K562 (cell line): ENCODE data around the gene LZTR1. TPM values are rescaled to one million over a fixed set of nuclear protein-coding genes. Genes with fewer than 3 reads are reported as not detected.

ENCODE experiments used
- ATF1 ChIP-seq, 2 experiments: fragments of 450-650 bp in 1 of 2; IDR thresholded peaks; 2 replicates each; pipeline ENCODE4 v1.6.1; 2016; ENCODE audit warnings: missing compliant biosample characterization in 1 of 2, missing genetic modification characterization in 1 of 2
- FOXA3 ChIP-seq, 2 experiments: fragments of 450-650 bp in 1 of 2; sonication (generic) in 1 of 2; formaldehyde crosslinking; IDR thresholded peaks in 1 of 2; conservative IDR thresholded peaks in 1 of 2; 2 replicates each; pipeline versions ENCODE4 v1.4.0 to v1.8.0; 2020 to 2022; ENCODE audit warnings: mild to moderate bottlenecking in 2 of 2, missing genetic modification reagents in 1 of 2
- FOXP1 ChIP-seq: sonication (generic); formaldehyde crosslinking; IDR thresholded peaks from 2 replicates; pipeline ENCODE4 v1.8.0; 2022; ENCODE audit warnings: mild to moderate bottlenecking, missing genetic modification reagents
- JUN ChIP-seq, 2 experiments: sonication (generic) in 1 of 2; formaldehyde crosslinking in 1 of 2; IDR thresholded peaks; 2 replicates each; pipeline versions ENCODE4 v1.6.1 to v1.8.0; 2012 to 2022; ENCODE audit warnings: borderline replicate concordance in 2 of 2, mild to moderate bottlenecking in 2 of 2, improper control_type of control experiment in 1 of 2, low read depth in 1 of 2, low read length in 1 of 2, missing genetic modification reagents in 1 of 2
- L3MBTL2 ChIP-seq: fragments of 450-650 bp; IDR thresholded peaks from 2 replicates; pipeline ENCODE4 v1.6.1; 2016; ENCODE audit warnings: mild to moderate bottlenecking, moderate library complexity
- NCOA2 ChIP-seq, 2 experiments: fragments of 450-650 bp; IDR thresholded peaks; 2 replicates each; pipeline ENCODE4 v1.6.1; 2018; ENCODE audit warnings: mild to moderate bottlenecking in 2 of 2, moderate library complexity in 1 of 2; ENCODE audit not compliant: partially characterized antibody in 2 of 2
- PHF20 ChIP-seq: fragments of 450-650 bp; IDR thresholded peaks from 2 replicates; pipeline ENCODE4 v1.6.1; 2018; ENCODE audit not compliant: partially characterized antibody
- PRMT5 ChIP-seq: sonication (generic); formaldehyde crosslinking; IDR thresholded peaks from 2 replicates; pipeline ENCODE4 v1.5.0; 2020; ENCODE audit warnings: missing genetic modification reagents
- RB1 ChIP-seq: fragments of 450-650 bp; IDR thresholded peaks from 2 replicates; pipeline ENCODE4 v1.6.1; 2017; ENCODE audit warnings: low read depth, mild to moderate bottlenecking
- RBBP5 ChIP-seq: fragments of 200-600 bp; sonication (generic); IDR thresholded peaks from 2 replicates; pipeline ENCODE4 v1.6.1; 2012; ENCODE audit warnings: borderline replicate concordance, mild to moderate bottlenecking, low read length, control low read depth, inconsistent platforms; ENCODE audit not compliant: insufficient read depth, poor library complexity, severe bottlenecking
- RBM14 ChIP-seq: fragments of 200-400 bp; formaldehyde crosslinking; IDR thresholded peaks from 2 replicates; pipeline ENCODE4 v1.6.1; 2018; ENCODE audit warnings: low read depth, mild to moderate bottlenecking, low read length, moderate library complexity, borderline replicate concordance; ENCODE audit not compliant: insufficient read depth
- SIN3A ChIP-seq, 2 experiments: fragments of 150-350 bp in 1 of 2; IDR thresholded peaks; 2 replicates each; pipeline ENCODE4 v1.6.1; 2011 to 2016; ENCODE audit warnings: borderline replicate concordance in 2 of 2, low read depth in 2 of 2, low read length in 2 of 2, mild to moderate bottlenecking in 2 of 2, moderate library complexity in 2 of 2; ENCODE audit not compliant: control insufficient read depth in 1 of 2
- SP2 ChIP-seq: IDR thresholded peaks from 2 replicates; pipeline ENCODE4 v1.6.1; 2011; ENCODE audit warnings: mild to moderate bottlenecking, low read depth, low read length, moderate library complexity; ENCODE audit not compliant: poor library complexity, severe bottlenecking; ENCODE audit errors: extremely low read depth
- TGIF2 ChIP-seq: sonication (generic); formaldehyde crosslinking; IDR thresholded peaks from 2 replicates; pipeline ENCODE4 v1.8.1; 2022; ENCODE audit warnings: mild to moderate bottlenecking, missing genetic modification reagents, moderate library complexity
- ZBTB7A ChIP-seq: IDR thresholded peaks from 2 replicates; pipeline ENCODE4 v1.6.1; 2011; ENCODE audit warnings: low read depth, mild to moderate bottlenecking, low read length, moderate library complexity, borderline replicate concordance; ENCODE audit not compliant: control insufficient read depth
- ZC3H4 ChIP-seq: sonication (generic); formaldehyde crosslinking; IDR thresholded peaks from 2 replicates; pipeline ENCODE4 v1.9.0; 2021; ENCODE audit warnings: missing genetic modification reagents, borderline replicate concordance
- ZFP36 ChIP-seq: fragments of 150-350 bp; IDR thresholded peaks from 2 replicates; pipeline ENCODE4 v1.6.1; 2018; ENCODE audit warnings: low read length, low read depth; ENCODE audit not compliant: partially characterized antibody
- polyA plus RNA-seq, 8 experiments: library from polyadenylated mRNA; depleted of rRNA in 4 of 8; stranded (reverse) in 5 of 8; unstranded in 3 of 8; fragments of >200 nt; fragmentation: Nextera tagmentation in 2 of 8; fragmentation: Illumina TruSeq in 1 of 8; extraction: Ambion mirVana in 2 of 8; extraction: Trizol in 1 of 8; gene quantifications; 2 replicates each; pipeline versions ENCODE4 v1.2.1 to v1.2.3, GENCODE V29; 2011 to 2014; ENCODE audit warnings: inconsistent platforms in 1 of 8, missing spikeins in 1 of 8
- total RNA-seq, 7 experiments: library from RNA; depleted of rRNA in 6 of 7; stranded (reverse); fragments of >200 nt in 6 of 7; fragmentation: Illumina TruSeq in 2 of 7; extraction: Trizol in 2 of 7; gene quantifications; 2 replicates each; pipeline versions ENCODE4 v1.2.1 to v1.2.3, GENCODE V29; 2011 to 2021; ENCODE audit warnings: low replicate concordance in 1 of 7
- TF ChIP-seq, protein P1 (sequence below): sonication (generic); formaldehyde crosslinking; IDR thresholded peaks from 2 replicates; pipeline ENCODE4 v1.8.1; 2023; ENCODE audit warnings: mild to moderate bottlenecking, missing genetic modification reagents
- TF ChIP-seq, protein P2 (sequence below): sonication (generic); formaldehyde crosslinking; IDR thresholded peaks from 2 replicates; pipeline ENCODE4 v1.8.0; 2022; ENCODE audit warnings: mild to moderate bottlenecking, missing genetic modification reagents
- TF ChIP-seq, protein P3 (sequence below): sonication (generic); formaldehyde crosslinking; IDR thresholded peaks from 2 replicates; pipeline ENCODE4 v1.9.0; 2022; ENCODE audit warnings: mild to moderate bottlenecking, missing genetic modification reagents

Gene LZTR1
- total and polyA plus RNA-seq, 9 of the 15 experiments (the other 6 are each of a cell fraction or from before 2014, with no cell fraction given) = 2.2 to 135 (median 63.0) TPM

DNA sequence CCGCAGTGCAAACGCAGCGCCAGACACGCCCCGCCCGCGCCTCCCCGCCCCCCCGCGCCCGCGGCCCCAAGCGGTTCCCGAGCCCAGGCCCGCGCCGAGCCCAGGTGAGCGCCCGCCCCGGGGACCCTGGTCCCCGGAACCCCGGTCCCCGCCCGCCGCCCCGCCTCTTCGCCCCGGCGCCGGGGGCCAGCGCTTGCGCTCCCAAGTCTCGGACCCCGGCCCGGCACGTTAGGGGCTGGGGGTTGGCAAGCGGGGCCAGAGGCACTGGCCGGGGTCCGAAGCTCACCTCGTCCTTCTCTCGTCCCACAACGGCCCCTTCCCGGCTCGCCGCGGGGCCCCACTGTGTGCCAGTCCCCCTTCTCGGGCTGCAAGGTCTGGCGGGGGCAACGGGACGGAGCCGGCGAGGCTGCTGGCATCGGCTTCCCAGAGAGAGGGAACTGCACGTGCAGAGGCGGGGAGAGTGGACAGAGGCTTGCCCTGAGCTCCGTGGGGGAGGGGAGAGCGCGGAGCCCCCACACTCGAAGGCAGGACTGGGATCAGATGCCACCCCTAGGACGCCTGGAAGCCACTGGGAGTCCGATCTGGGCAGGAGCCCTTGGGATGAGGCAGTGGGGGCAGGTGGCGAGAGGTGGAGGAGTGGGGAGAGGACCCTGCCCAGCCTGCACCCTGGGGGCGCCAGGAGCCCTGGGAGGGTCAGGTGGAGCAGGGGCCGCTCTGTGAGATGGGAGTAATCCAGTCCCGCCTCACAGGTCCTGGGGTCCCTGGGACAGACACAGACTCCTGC is 16.8 kb upstream of the LZTR1 start (continued):
- TF ChIP-seq, protein P1, sequence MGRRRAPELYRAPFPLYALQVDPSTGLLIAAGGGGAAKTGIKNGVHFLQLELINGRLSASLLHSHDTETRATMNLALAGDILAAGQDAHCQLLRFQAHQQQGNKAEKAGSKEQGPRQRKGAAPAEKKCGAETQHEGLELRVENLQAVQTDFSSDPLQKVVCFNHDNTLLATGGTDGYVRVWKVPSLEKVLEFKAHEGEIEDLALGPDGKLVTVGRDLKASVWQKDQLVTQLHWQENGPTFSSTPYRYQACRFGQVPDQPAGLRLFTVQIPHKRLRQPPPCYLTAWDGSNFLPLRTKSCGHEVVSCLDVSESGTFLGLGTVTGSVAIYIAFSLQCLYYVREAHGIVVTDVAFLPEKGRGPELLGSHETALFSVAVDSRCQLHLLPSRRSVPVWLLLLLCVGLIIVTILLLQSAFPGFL (CRISPR knock-in tag) = no peak
- TF ChIP-seq, protein P2, sequence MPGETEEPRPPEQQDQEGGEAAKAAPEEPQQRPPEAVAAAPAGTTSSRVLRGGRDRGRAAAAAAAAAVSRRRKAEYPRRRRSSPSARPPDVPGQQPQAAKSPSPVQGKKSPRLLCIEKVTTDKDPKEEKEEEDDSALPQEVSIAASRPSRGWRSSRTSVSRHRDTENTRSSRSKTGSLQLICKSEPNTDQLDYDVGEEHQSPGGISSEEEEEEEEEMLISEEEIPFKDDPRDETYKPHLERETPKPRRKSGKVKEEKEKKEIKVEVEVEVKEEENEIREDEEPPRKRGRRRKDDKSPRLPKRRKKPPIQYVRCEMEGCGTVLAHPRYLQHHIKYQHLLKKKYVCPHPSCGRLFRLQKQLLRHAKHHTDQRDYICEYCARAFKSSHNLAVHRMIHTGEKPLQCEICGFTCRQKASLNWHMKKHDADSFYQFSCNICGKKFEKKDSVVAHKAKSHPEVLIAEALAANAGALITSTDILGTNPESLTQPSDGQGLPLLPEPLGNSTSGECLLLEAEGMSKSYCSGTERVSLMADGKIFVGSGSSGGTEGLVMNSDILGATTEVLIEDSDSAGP (CRISPR knock-in tag) = no peak
- TF ChIP-seq TGIF2 (CRISPR knock-in tag) = no peak; the same call in 1 of the 2 replicates
- 0 out of 2 replicates have a peak, but pooled peaks have one; percentile 73 for TF ChIP-seq ZC3H4 (CRISPR knock-in tag)
- TF ChIP-seq SP2 = no peak
- 0 out of 2 replicates have a peak, but pooled peaks have one; percentile 15 for TF ChIP-seq FOXP1 (CRISPR knock-in tag)
- no peak for TF ChIP-seq RBBP5
- TF ChIP-seq L3MBTL2 = peak; percentile 25; the same call in 1 of the 2 replicates
- TF ChIP-seq NCOA2 (IDR thresholded peaks at IDR 0.05; ENCODE audit: partially characterized antibody in 2 of 2) = no peak
- peak; percentile 61; the same call in 1 of the 2 replicates for TF ChIP-seq PRMT5 (CRISPR knock-in tag)
- peak; percentile 53 for TF ChIP-seq PHF20
- peak; percentile 6; the same call in 1 of the 2 replicates for TF ChIP-seq ATF1 (CRISPR knock-in tag; IDR thresholded peaks at IDR 0.05)
- TF ChIP-seq ATF1 (tag; IDR thresholded peaks at IDR 0.05) = no peak
- TF ChIP-seq JUN (IDR thresholded peaks at IDR 0.05; ENCODE audit: borderline replicate concordance, low read depth, low read length) = no peak
- no peak for TF ChIP-seq JUN (CRISPR knock-in tag; IDR thresholded peaks at IDR 0.05; ENCODE audit: borderline replicate concordance)
- TF ChIP-seq, protein P3, sequence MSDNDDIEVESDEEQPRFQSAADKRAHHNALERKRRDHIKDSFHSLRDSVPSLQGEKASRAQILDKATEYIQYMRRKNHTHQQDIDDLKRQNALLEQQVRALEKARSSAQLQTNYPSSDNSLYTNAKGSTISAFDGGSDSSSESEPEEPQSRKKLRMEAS = peak; percentile 59
- peak; percentile 24 for TF ChIP-seq ZFP36
- peak in 1 of 2 experiments; percentile 43; a peak in 1 of 4 replicates for TF ChIP-seq FOXA3 (CRISPR knock-in tag; conservative IDR thresholded peaks at IDR 0.05 in 1 of 2, IDR thresholded peaks at IDR 0.05 in 1 of 2)
- TF ChIP-seq RBM14 = 0 out of 2 replicates have a peak, but pooled peaks have one; percentile 29
- peak; percentile 61 for TF ChIP-seq ZBTB7A
- peak; percentile 19; the same call in 1 of the 2 replicates for TF ChIP-seq RB1
- 0 out of 4 replicates have a peak, but pooled peaks of 1 of the 2 experiments have one; percentile 4 for TF ChIP-seq SIN3A (IDR thresholded peaks at IDR 0.05; ENCODE audit: borderline replicate concordance in 2 of 2, control insufficient read depth in 1 of 2, low read depth in 2 of 2, low read length in 2 of 2)
